Body of pancreas (tissue), 4 donors: ENCODE data around the gene AFF3.

Source experiments
- POLR2A ChIP-seq, 3 donors: fragments of 450-650 bp; IDR thresholded peaks; one replicate each; pipeline ENCODE4 v1.6.1; 2016; ENCODE audit warnings: antibody characterized with exemption in 3 of 3, mild to moderate bottlenecking in 2 of 3
- TF ChIP-seq, protein P1 (sequence below), 7 experiments: fragments of 450-650 bp in 4 of 7; fragments of 200-600 bp in 3 of 7; sonication (generic) in 3 of 7; IDR thresholded peaks; one replicate each; pipeline ENCODE4 v1.5.1; 2016 to 2019; ENCODE audit warnings: antibody characterized with exemption in 7 of 7

GRCh38 chr2:99834426-99834825 lies 308.0 kb downstream of the AFF3 start:
- TF ChIP-seq, protein P1, sequence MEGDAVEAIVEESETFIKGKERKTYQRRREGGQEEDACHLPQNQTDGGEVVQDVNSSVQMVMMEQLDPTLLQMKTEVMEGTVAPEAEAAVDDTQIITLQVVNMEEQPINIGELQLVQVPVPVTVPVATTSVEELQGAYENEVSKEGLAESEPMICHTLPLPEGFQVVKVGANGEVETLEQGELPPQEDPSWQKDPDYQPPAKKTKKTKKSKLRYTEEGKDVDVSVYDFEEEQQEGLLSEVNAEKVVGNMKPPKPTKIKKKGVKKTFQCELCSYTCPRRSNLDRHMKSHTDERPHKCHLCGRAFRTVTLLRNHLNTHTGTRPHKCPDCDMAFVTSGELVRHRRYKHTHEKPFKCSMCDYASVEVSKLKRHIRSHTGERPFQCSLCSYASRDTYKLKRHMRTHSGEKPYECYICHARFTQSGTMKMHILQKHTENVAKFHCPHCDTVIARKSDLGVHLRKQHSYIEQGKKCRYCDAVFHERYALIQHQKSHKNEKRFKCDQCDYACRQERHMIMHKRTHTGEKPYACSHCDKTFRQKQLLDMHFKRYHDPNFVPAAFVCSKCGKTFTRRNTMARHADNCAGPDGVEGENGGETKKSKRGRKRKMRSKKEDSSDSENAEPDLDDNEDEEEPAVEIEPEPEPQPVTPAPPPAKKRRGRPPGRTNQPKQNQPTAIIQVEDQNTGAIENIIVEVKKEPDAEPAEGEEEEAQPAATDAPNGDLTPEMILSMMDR (IDR thresholded peaks at IDR 0.05): no peak
- no peak for TF ChIP-seq POLR2A (IDR thresholded peaks at IDR 0.05)
